Heart left ventricle (tissue), 16 donors: ENCODE measurements around the gene SOCS6. TPM values are rescaled to one million over a fixed set of nuclear protein-coding genes. Genes with fewer than 3 reads are reported as not detected.

Source experiments
- ATAC-seq, 4 donors: fragments of 200-7000 bp; cut with Tn5 transposase; one replicate each; pipeline ENCODE4 v1.9.1; 2020 to 2022; ENCODE audit warnings: moderate library complexity in 4 of 4, mild to moderate bottlenecking in 3 of 4, moderate number of reproducible peaks in 1 of 4
- DNase-seq, 5 donors: peaks; one replicate each; pipeline ENCODE4 v3.0.0-alpha.2; 2020
- H3K27ac ChIP-seq, 12 donors: fragments of 200-600 bp; sonication (generic) in 4 of 12; one replicate each; pipeline versions ENCODE4 v1.5.0 to v1.8.0; 2016 to 2022; ENCODE audit warnings: mild to moderate bottlenecking in 2 of 12
- H3K27me3 ChIP-seq, 9 donors: fragments of 200-600 bp; sonication (generic) in 2 of 9; one replicate each; pipeline versions ENCODE4 v1.5.1 to v1.8.0; 2016 to 2022; ENCODE audit warnings: mild to moderate bottlenecking in 3 of 9
- H3K36me3 ChIP-seq, 9 donors: fragments of 200-600 bp; sonication (generic) in 2 of 9; one replicate each; pipeline versions ENCODE4 v1.5.0 to v1.8.0; 2018 to 2022; ENCODE audit warnings: mild to moderate bottlenecking in 2 of 9
- H3K4me1 ChIP-seq, 12 donors: fragments of 200-600 bp; sonication (generic) in 4 of 12; one replicate each; pipeline versions ENCODE4 v1.5.0 to v1.8.0; 2016 to 2022; ENCODE audit warnings: mild to moderate bottlenecking in 3 of 12
- H3K4me3 ChIP-seq, 12 donors: fragments of 200-600 bp; sonication (generic) in 4 of 12; one replicate each; pipeline versions ENCODE4 v1.5.0 to v1.8.0; 2017 to 2022; ENCODE audit warnings: mild to moderate bottlenecking in 9 of 12, moderate library complexity in 4 of 12
- H3K9me3 ChIP-seq, 12 donors: fragments of 200-600 bp; sonication (generic) in 4 of 12; one replicate each; pipeline versions ENCODE4 v1.5.0 to v1.8.0; 2016 to 2022; ENCODE audit warnings: mild to moderate bottlenecking in 1 of 12
- POLR2A ChIP-seq, 2 donors: fragments of 450-650 bp; IDR thresholded peaks; one replicate each; pipeline ENCODE4 v1.6.1; 2017; ENCODE audit warnings: antibody characterized with exemption in 2 of 2, mild to moderate bottlenecking in 2 of 2, moderate library complexity in 2 of 2
- WGBS, 4 donors: extraction: QIAGEN DNeasy Blood & Tissue Kit in 2 of 4; methylation state at CpG; one replicate each; pipeline versions ENCODE4 v1.1.5 to v1.1.7; 2013 to 2018; 5-methylcytosine and 5-hydroxymethylcytosine counted together
- intact Hi-C, 10 donors: fragments of 100-400 bp; cut with DNase I; formaldehyde crosslinking; loops; one replicate each; pipeline versions ENCODE4 v1.11.1 to v1.14.2; 2022
- polyA plus RNA-seq, 2 donors: library from polyadenylated mRNA; stranded (reverse); fragments of 200-250 nt; gene quantifications; one replicate each; pipeline ENCODE4 v1.2.3, GENCODE V29; 2013
- total RNA-seq, 9 donors: library from RNA; depleted of rRNA in 2 of 9; stranded (reverse); fragments of >200 nt in 2 of 9; fragmentation: NEBNext Ultra II Directional in 3 of 9; extraction: Animal tissue kit (Norgen Biotek cat#: 25700) in 3 of 9; gene quantifications; one replicate each; pipeline versions ENCODE4 v1.1.0 to v1.2.4, GENCODE V29; 2016 to 2023
- TF ChIP-seq, protein P1 (sequence below), 12 donors: fragments of 200-600 bp; sonication (generic) in 4 of 12; IDR thresholded peaks; one replicate each; pipeline versions ENCODE4 v1.5.0 to v1.8.0; 2018 to 2022; ENCODE audit warnings: antibody characterized with exemption in 12 of 12, mild to moderate bottlenecking in 5 of 12
- donor health status: ischemic (EF 13 %, LVEDD 7.1; RV severe dilation, severe dysfunction).
- donor health status: healthy with polysubstance abuse.
- donor health status: DM: no; HTN: yes; CAD: no.
- donor health status: DM: no; HTN: no; CAD: no.
- donor health status: ischemic (EF 25% LVEDD 6.9; RV normal size, moderate dysfunction).
- donor health status: ischemic (EF 25% LVEDD 5.7; RV mildly dilated, moderate dysfunction).
- donor health status: healthy.
- donor health status: DM: yes; HTN: yes; CAD: no.
- donor health status: ischemic (EF 35%, LVEDD 5.7; RV mildly dilated, moderate dysfunction).
- donor health status: nonischemic (EF 11% LVEDD 7.7; RV severe dilation, severe dysfunction).
- donor health status: DM: yes; HTN: yes; CAD: no.
- donor health status: PGD.
- donor health status: ischemic (EF 29% LVEDD 5.4; RV normal size, mild dysfunction).
- donor health status: nonischemic (EF 23%, LVEDD 6.1; RV moderate dilation, normal function).

SOCS6 gene
- total and polyA plus RNA-seq, 11 donors, result 6.5 to 32.9 (median 21.4) TPM

DNA sequence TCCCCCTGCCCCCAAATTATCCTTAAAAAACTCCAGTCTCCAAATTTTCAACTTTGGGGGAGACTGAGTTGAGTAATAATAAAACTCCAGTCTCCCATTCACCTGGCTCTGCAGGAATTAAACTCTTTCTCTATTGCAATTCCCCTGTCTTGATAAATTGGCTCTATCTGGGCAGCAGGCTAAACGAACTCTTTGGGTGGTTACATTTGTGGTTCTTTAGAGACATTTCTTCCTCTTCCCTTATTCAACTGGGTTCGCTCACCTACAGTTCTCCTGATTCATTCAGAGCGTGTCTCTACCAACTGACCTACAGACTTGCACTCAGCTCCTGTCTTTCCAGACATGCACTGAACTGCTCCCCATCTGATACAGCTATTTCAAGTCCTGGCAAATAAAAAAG, 17.1 kb upstream of the SOCS6 start:
- TF ChIP-seq, protein P1, sequence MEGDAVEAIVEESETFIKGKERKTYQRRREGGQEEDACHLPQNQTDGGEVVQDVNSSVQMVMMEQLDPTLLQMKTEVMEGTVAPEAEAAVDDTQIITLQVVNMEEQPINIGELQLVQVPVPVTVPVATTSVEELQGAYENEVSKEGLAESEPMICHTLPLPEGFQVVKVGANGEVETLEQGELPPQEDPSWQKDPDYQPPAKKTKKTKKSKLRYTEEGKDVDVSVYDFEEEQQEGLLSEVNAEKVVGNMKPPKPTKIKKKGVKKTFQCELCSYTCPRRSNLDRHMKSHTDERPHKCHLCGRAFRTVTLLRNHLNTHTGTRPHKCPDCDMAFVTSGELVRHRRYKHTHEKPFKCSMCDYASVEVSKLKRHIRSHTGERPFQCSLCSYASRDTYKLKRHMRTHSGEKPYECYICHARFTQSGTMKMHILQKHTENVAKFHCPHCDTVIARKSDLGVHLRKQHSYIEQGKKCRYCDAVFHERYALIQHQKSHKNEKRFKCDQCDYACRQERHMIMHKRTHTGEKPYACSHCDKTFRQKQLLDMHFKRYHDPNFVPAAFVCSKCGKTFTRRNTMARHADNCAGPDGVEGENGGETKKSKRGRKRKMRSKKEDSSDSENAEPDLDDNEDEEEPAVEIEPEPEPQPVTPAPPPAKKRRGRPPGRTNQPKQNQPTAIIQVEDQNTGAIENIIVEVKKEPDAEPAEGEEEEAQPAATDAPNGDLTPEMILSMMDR (IDR thresholded peaks at IDR 0.05), result no peak
- no peak for TF ChIP-seq POLR2A (IDR thresholded peaks at IDR 0.05)
- H3K9me3 ChIP-seq, result peaks cover 0 to 27% (median 18%) of the 10 kb centered on the region in 12 donors
- no peak for ATAC-seq
- WGBS, 4 donors, result 87 to 90% (median 88%) methylated on average over 3 of the region's 3 CpGs
- H3K36me3 ChIP-seq, result no peaks in the 10 kb centered on the region
- H3K27me3 ChIP-seq, result no peaks in the 10 kb centered on the region
- DNase-seq, result no peak
- H3K4me3 ChIP-seq, result no peak overlapping the region
- H3K27ac ChIP-seq, result no peak overlapping the region
- intact Hi-C loops, result no loop called here
- H3K4me1 ChIP-seq, result no peaks in the 10 kb centered on the region

DNA sequence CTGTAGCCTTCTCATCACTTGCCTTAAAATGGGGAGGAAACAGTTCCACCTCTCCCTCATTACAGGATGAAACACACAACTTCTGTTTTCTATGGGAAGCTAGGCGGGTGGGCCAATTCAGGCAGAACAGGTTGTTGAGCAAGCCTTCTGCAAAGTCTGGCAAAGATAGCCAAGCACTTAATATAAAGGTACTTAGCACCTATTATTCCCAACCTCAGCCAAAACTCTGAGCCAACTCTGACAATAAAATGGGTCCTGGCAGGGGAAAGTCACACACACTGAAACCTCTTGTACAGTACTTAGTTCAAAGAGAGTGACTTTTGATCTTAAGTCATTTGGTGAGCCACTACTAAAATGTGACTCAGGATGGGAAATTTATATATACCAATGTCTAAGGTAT, 15.8 kb upstream of the SOCS6 start:
- Histone ChIP-seq H3K4me3 (no peak overlapping the region), H3K4me1 (no peaks in the 10 kb centered on the region), H3K27ac (no peak overlapping the region), H3K9me3 (peaks cover 0 to 27% (median 18%) of the 10 kb centered on the region in 12 donors), H3K36me3 (no peaks in the 10 kb centered on the region), H3K27me3 (no peaks in the 10 kb centered on the region)
- 73 to 81% (median 78%) methylated on average over 1 of the region's 1 CpG for WGBS, 4 donors
- TF ChIP-seq, protein P1 (IDR thresholded peaks at IDR 0.05), result no peak
- no peak for TF ChIP-seq POLR2A (IDR thresholded peaks at IDR 0.05)
- ATAC-seq (no peak), DNase-seq (no peak)
- intact Hi-C loops, result no loop called here

DNA sequence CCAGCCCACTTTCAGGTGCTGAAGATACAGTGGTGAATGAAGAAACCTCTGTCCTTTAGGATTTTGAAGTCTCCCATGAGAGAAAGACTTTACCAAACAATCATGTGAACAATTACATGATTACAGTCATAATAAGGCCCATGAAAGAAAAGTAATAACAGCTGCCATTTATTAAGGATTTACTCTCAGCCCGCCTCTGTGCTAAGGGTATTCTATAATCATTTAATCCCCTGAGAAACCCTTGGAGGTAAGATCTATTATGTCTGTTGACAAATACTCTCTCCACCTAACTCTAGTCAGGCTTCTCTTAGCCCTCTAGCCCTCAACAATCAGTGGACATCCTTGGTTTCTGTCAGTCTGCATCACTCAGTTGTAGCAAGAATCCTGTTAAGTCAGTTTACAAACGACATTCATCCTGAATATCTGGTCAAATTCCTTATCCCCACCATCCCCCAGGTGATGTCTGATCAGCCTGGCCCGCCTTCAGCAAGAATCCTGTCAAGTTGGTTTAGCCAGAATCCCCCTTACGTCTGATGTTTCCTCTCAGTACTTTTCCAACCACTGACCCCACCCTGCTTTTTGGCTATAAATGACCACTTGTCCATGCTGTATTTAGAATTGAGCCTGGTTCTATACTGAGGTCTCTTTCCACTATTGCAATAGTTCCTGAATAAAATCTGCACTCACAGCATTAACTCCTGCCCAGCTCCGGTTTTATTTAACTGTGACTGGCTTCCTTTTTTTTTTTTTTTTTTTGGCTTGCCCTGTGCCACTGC, 12.2 kb upstream of the SOCS6 start:
- DNase-seq, result no peak
- 66 to 75% (median 73%) methylated on average over 5 of the region's 5 CpGs for WGBS, 4 donors
- Histone ChIP-seq H3K4me3 (no peak overlapping the region), H3K4me1 (peaks cover 0 to 4% (median 0%) of the 10 kb centered on the region in 12 donors), H3K9me3 (peaks cover 0 to 25% (median 13%) of the 10 kb centered on the region in 12 donors), H3K27me3 (no peaks in the 10 kb centered on the region), H3K27ac (no peak overlapping the region), H3K36me3 (no peaks in the 10 kb centered on the region)
- intact Hi-C loops, result loop anchor here in 2 of 10 donors (5.0 kb wide), 2 partner anchors 44 to 54 kb away; no protein-coding TSS in a partner anchor
- TF ChIP-seq POLR2A (IDR thresholded peaks at IDR 0.05), result no peak
- TF ChIP-seq, protein P1 (IDR thresholded peaks at IDR 0.05), result no peak
- ATAC-seq, result peak in 2 of 4 donors; percentile 26 to 40

DNA sequence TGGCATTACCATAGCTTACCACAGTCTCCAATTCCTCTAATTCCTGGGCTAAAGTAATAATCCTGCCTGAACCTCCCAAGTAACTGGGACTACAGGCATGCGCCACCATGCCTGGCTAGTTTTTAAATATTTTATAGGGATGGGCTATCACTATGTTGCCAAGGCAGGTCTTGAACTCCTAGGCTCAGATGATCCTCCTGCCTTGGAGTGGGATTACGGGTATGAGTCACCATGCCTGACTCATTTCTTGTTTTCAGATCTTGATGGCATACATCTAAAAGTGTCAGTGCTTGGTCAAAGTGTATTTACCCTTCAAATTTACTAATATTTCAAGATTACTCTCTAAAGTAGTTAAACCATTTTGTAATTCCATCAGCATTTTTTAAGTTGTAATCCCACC, 9.4 kb upstream of the SOCS6 start:
- Histone ChIP-seq H3K27me3 (no peaks in the 10 kb centered on the region), H3K4me1 (peaks cover 0 to 4% (median 0%) of the 10 kb centered on the region in 12 donors), H3K4me3 (no peak overlapping the region), H3K27ac (no peak overlapping the region), H3K36me3 (no peaks in the 10 kb centered on the region), H3K9me3 (peaks cover 0 to 14% (median 0%) of the 10 kb centered on the region in 12 donors)
- 88 to 96% (median 93%) methylated on average over 2 of the region's 2 CpGs for WGBS, 4 donors
- TF ChIP-seq POLR2A (IDR thresholded peaks at IDR 0.05), result no peak
- TF ChIP-seq, protein P1 (IDR thresholded peaks at IDR 0.05), result no peak
- intact Hi-C loops, result loop anchor here in 2 of 10 donors (5.0 kb wide), 2 partner anchors 47 to 57 kb away; no protein-coding TSS in a partner anchor
- ATAC-seq (no peak), DNase-seq (no peak)
